ENCODE data around the gene ATP5IF1. TPM values are rescaled to one million over a fixed set of nuclear protein-coding genes. Genes with fewer than 3 reads are reported as not detected.
A peak's percentile ranks its signal among the peaks of the same experiment; 100 is the strongest.

The ATP5IF1 gene
- total and polyA plus RNA-seq, 11 donors, result 209 to 3,101 (median 423) TPM

DNA sequence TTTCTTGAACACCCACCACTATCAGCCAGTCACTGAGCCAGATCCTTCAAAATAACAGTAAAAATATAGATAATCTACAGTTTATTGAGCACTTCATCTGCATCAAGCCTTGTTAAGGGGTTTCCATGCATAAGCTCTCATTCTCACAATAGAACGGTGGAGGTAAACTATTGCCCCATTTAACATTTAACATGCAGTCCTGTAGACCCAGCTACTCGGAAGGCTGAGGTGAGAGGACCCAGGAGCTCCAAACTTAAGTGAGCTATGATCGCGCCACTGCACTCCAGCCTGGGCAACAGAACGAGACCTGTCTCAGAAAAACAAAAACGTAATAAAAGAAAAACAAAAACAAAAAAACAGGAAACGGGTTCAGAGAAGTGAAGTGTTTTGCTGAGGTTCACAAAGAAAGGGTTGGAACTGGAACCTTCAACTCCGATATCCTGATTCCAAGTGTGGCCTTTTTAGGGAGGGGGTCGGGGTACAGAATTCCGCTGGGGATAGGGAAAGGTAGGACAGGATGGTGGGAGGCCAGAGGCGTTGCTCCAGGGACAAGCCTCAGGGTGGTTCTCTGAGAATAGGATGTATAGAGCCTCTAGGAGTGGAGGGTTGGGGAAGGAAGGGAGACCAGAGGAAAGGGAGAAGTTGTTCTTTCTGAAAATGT is 11.8 kb downstream of the ATP5IF1 start:
- no peaks in the 10 kb centered on the region for H3K27me3 ChIP-seq
- ATAC-seq (no peak), DNase-seq (no peak)
- no peaks in the 10 kb centered on the region for H3K9me3 ChIP-seq
- H3K4me1 ChIP-seq, result peaks cover 0 to 75% (median 27%) of the 10 kb centered on the region in 12 donors
- no peaks in the 10 kb centered on the region for H3K36me3 ChIP-seq
- H3K4me3 ChIP-seq, result peak overlapping the region in 11 of 12 donors; percentile 5 to 76 (median 63)
- 56 to 62% (median 59%) methylated on average over 11 of the region's 11 CpGs for WGBS, 4 donors
- intact Hi-C loops (cut with DNase I), result loop anchor here in 5 of 10 donors (2.0 to 10.0 kb wide), 7 partner anchors 80 to 397 kb away; partner anchors contain the start of genes MED18 (in 5 of the 5), RCC1 (in 2 of the 5), PHACTR4 (in 1 of the 5) and RNU11 (in 1 of the 5)
- TF ChIP-seq, protein P1, sequence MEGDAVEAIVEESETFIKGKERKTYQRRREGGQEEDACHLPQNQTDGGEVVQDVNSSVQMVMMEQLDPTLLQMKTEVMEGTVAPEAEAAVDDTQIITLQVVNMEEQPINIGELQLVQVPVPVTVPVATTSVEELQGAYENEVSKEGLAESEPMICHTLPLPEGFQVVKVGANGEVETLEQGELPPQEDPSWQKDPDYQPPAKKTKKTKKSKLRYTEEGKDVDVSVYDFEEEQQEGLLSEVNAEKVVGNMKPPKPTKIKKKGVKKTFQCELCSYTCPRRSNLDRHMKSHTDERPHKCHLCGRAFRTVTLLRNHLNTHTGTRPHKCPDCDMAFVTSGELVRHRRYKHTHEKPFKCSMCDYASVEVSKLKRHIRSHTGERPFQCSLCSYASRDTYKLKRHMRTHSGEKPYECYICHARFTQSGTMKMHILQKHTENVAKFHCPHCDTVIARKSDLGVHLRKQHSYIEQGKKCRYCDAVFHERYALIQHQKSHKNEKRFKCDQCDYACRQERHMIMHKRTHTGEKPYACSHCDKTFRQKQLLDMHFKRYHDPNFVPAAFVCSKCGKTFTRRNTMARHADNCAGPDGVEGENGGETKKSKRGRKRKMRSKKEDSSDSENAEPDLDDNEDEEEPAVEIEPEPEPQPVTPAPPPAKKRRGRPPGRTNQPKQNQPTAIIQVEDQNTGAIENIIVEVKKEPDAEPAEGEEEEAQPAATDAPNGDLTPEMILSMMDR (IDR thresholded peaks at IDR 0.05), result no peak
- no peak for TF ChIP-seq POLR2A (IDR thresholded peaks at IDR 0.05)
- H3K27ac ChIP-seq, result peak overlapping the region; percentile 37 to 97 (median 86)

- ATAC-seq (peak; percentile 37 to 53 (median 48)), DNase-seq (peak; percentile 73 to 86 (median 82))
- WGBS, 4 donors, result 1 to 4% (median 2%) methylated on average over 12 of the region's 12 CpGs
- Histone ChIP-seq H3K4me1 (peaks cover 0 to 74% (median 26%) of the 10 kb centered on the region in 12 donors), H3K9me3 (no peaks in the 10 kb centered on the region), H3K27ac (peak overlapping the region; percentile 37 to 97 (median 86)), H3K36me3 (no peaks in the 10 kb centered on the region), H3K4me3 (peak overlapping the region in 9 of 12 donors; percentile 11 to 33 (median 20)), H3K27me3 (no peaks in the 10 kb centered on the region)
- intact Hi-C loops (cut with DNase I), result loop anchor here in 5 of 10 donors (2.0 to 10.0 kb wide), 7 partner anchors 79 to 396 kb away; partner anchors contain the start of genes MED18 (in 5 of the 5), RCC1 (in 2 of the 5), PHACTR4 (in 1 of the 5) and RNU11 (in 1 of the 5)
- TF ChIP-seq, protein P1 (IDR thresholded peaks at IDR 0.05), result peak; percentile 88 to 98 (median 94)
- TF ChIP-seq POLR2A (IDR thresholded peaks at IDR 0.05), result no peak
These were observed 12.5 kb downstream of the ATP5IF1 start for GRCh38 chr1:28248273-28249012.

DNA sequence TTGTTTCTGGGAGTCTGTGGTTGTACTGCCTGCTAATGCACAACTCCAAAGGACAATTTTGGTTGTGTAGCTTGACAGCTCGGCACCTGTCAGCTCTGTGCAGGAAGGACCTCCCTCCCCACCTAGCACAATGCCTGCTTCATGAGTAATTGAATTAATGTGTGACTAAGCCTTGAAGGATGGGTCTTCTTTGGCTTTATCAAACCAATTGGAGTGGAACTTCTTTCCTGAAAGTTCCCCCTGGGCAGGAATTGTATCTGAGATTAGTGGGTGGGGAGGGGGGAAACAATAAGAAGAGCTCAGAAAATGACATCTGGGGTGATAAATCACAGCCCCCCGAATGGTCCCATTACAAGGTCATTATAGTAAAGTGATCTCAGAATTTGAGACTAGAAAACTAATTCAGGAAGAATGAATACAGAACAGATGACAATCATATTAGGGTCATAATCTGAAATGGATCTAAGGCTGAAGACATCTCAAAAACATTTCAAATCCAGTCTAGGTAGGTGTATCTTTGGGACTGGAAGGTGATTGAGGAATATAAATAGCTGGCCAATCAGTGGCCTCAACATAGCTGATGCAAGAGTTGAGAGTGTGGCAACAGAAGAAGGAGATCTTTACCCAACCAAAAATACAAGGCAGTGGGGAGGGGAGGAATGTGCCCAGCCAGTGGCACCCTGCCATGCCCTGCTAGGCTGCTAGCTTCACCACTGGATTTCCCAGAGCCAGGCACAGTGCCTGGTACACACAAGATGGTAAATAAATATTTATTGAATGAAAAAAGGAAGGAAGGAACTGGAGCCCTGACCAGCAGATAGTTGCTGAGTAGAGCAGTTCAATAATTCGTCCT is 13.3 kb downstream of the ATP5IF1 start:
- Histone ChIP-seq H3K36me3 (no peaks in the 10 kb centered on the region), H3K27ac (peak overlapping the region; percentile 4 to 97 (median 86)), H3K4me1 (peaks cover 0 to 66% (median 20%) of the 10 kb centered on the region in 12 donors), H3K27me3 (peaks cover 0 to 2% (median 0%) of the 10 kb centered on the region in 9 donors), H3K9me3 (no peaks in the 10 kb centered on the region), H3K4me3 (peak overlapping the region in 8 of 12 donors; percentile 15 to 33 (median 22))
- intact Hi-C loops (cut with DNase I), result loop anchor here in 5 of 10 donors (2.0 to 10.0 kb wide), 7 partner anchors 78 to 396 kb away; partner anchors contain the start of genes MED18 (in 5 of the 5), RCC1 (in 2 of the 5), PHACTR4 (in 1 of the 5) and RNU11 (in 1 of the 5)
- ATAC-seq, result peak; percentile 18 to 64 (median 44)
- WGBS, 4 donors, result 18 to 26% (median 23%) methylated on average over 3 of the region's 3 CpGs
- TF ChIP-seq POLR2A (IDR thresholded peaks at IDR 0.05), result no peak
- TF ChIP-seq, protein P1 (IDR thresholded peaks at IDR 0.05), result no peak
- peak; percentile 52 to 78 (median 74) for DNase-seq
